A549 (cell line): ENCODE measurements around the gene HPN. TPM values are rescaled to one million over a fixed set of nuclear protein-coding genes. Genes with fewer than 3 reads are reported as not detected.

Experiments
- ATAC-seq, 2 experiments: fragments of 200-7000 bp in 1 of 2; fragments of >200 bp in 1 of 2; cut with Nextera tagmentation in 1 of 2; cut with Tn5 transposase in 1 of 2; 3 replicates each; pipeline versions ENCODE4 v1.8.0 to v1.9.1; 2018 to 2020; ENCODE audit warnings: mild to moderate bottlenecking in 1 of 2, moderate library complexity in 1 of 2
- CTCF ChIA-PET: fragments of 300-600 bp; sonication (Branson Sonifier 250); formaldehyde crosslinking; extraction: SDS; loops from one replicate; lab custom pipeline; 2021; ENCODE audit warnings: antibody characterized with exemption, inconsistent platforms; lab: Yijun Ruan, JAX
- POLR2A ChIA-PET: fragments of 350-600 bp; formaldehyde crosslinking; extraction: SDS; loops from one replicate; lab custom pipeline; 2021; ENCODE audit warnings: antibody characterized with exemption, inconsistent platforms; lab: Yijun Ruan, JAX
- DNase-seq, 2 experiments: peaks; one replicate each; pipeline versions ENCODE4 v3.0.0 to v3.0.0-alpha.2; 2011 to 2016; ENCODE audit warnings: low read depth in 1 of 2, low spot score in 1 of 2
- FAIRE-seq: peaks from 2 replicates; lab custom pipeline; 2011; peaks lifted over from hg19 to GRCh38; lab: Jason Lieb, UNC
- H3K27ac ChIP-seq, 2 experiments: fragments of >200 bp; sonication (Bioruptor Twin); formaldehyde crosslinking; 3 replicates each; pipeline ENCODE4 v1.5.1; 2016 to 2017
- H3K4me1 ChIP-seq: fragments of >200 bp; sonication (Bioruptor Twin); formaldehyde crosslinking; 3 replicates; pipeline ENCODE4 v1.6.1; 2016
- H3K4me2 ChIP-seq: fragments of >200 bp; sonication (Bioruptor Twin); formaldehyde crosslinking; 3 replicates; pipeline ENCODE4 v1.6.1; 2016
- H3K4me3 ChIP-seq: fragments of >200 bp; sonication (Bioruptor Twin); formaldehyde crosslinking; 3 replicates; pipeline ENCODE4 v1.5.1; 2016
- H3K9me3 ChIP-seq: fragments of >200 bp; sonication (Bioruptor Twin); formaldehyde crosslinking; 3 replicates; pipeline ENCODE4 v1.6.1; 2016
- BCL3 ChIP-seq: fragments of >200 bp; sonication (Bioruptor Twin); formaldehyde crosslinking; IDR thresholded peaks from 3 replicates; pipeline ENCODE4 v1.6.1; 2016
- CBX2 ChIP-seq: fragments of 200-600 bp; sonication (generic); IDR thresholded peaks from 2 replicates; pipeline ENCODE4 v1.6.1; 2016; ENCODE audit warnings: low read depth, mild to moderate bottlenecking, borderline replicate concordance
- CEBPB ChIP-seq, 2 experiments: fragments of >200 bp in 1 of 2; sonication (Bioruptor Twin) in 1 of 2; formaldehyde crosslinking in 1 of 2; IDR thresholded peaks; 2 replicates each; pipeline ENCODE4 v1.6.1; 2012 to 2016
- CTCF ChIP-seq: fragments of >200 bp; sonication (Bioruptor Twin); formaldehyde crosslinking; IDR thresholded peaks from 3 replicates; pipeline ENCODE4 v1.5.1; 2016
- E2F6 ChIP-seq: IDR thresholded peaks from 2 replicates; pipeline ENCODE4 v1.6.1; 2012; ENCODE audit warnings: low read depth, borderline replicate concordance
- ESRRA ChIP-seq: fragments of 150-350 bp; IDR thresholded peaks from 2 replicates; pipeline ENCODE4 v1.6.1; 2014; ENCODE audit warnings: mild to moderate bottlenecking, low read length, borderline replicate concordance
- FOSL2 ChIP-seq, 2 experiments: fragments of 450-650 bp in 1 of 2; fragments of >200 bp in 1 of 2; sonication (Bioruptor Twin) in 1 of 2; formaldehyde crosslinking; IDR thresholded peaks; 2 replicates each; pipeline versions ENCODE4 v1.5.0 to v1.6.1; 2016 to 2020; ENCODE audit warnings: mild to moderate bottlenecking in 1 of 2, moderate library complexity in 1 of 2
- GATA3 ChIP-seq: IDR thresholded peaks from 2 replicates; pipeline ENCODE4 v1.6.1; 2012; ENCODE audit warnings: borderline replicate concordance
- HES2 ChIP-seq: fragments of >200 bp; sonication (Bioruptor Twin); formaldehyde crosslinking; IDR thresholded peaks from 2 replicates; pipeline ENCODE4 v1.6.1; 2016
- JUNB ChIP-seq: fragments of >200 bp; sonication (Bioruptor Twin); formaldehyde crosslinking; IDR thresholded peaks from 2 replicates; pipeline ENCODE4 v1.6.1; 2016
- MAX ChIP-seq: IDR thresholded peaks from 2 replicates; pipeline ENCODE4 v1.6.1; 2012
- MAZ ChIP-seq: fragments of 150-350 bp; IDR thresholded peaks from 2 replicates; pipeline ENCODE4 v1.6.1; 2014; ENCODE audit warnings: antibody characterized with exemption, low read depth, low read length, borderline replicate concordance
- NFE2L2 ChIP-seq: fragments of 150-350 bp; conservative IDR thresholded peaks from 2 replicates; pipeline ENCODE4 v1.6.1; 2014; ENCODE audit warnings: low read length
- NPAS2 ChIP-seq: fragments of 250-450 bp; sonication (Bioruptor Pico); IDR thresholded peaks from 2 replicates; pipeline ENCODE4 v1.8.0; 2022; ENCODE audit warnings: mild to moderate bottlenecking, moderate library complexity, borderline replicate concordance
- NR3C1 ChIP-seq: fragments of >200 bp; sonication (Bioruptor Twin); formaldehyde crosslinking; IDR thresholded peaks from 3 replicates; pipeline ENCODE4 v1.6.1; 2017
- POLR2AphosphoS2 ChIP-seq: conservative IDR thresholded peaks from 2 replicates; pipeline ENCODE4 v1.6.1; 2012; ENCODE audit warnings: low read length, improper control_type of control experiment, inconsistent platforms
- RCOR1 ChIP-seq: fragments of 150-350 bp; IDR thresholded peaks from 2 replicates; pipeline ENCODE4 v1.6.1; 2014; ENCODE audit warnings: antibody characterized with exemption, low read length, low read depth
- RFX5 ChIP-seq: fragments of 450-650 bp; IDR thresholded peaks from 2 replicates; pipeline ENCODE4 v1.7.1; 2014; ENCODE audit warnings: antibody characterized with exemption, mild to moderate bottlenecking, moderate library complexity
- RNF2 ChIP-seq: fragments of 200-600 bp; sonication (generic); IDR thresholded peaks from 2 replicates; pipeline ENCODE4 v1.6.1; 2016; ENCODE audit warnings: low read depth, mild to moderate bottlenecking, antibody characterized with exemption, moderate library complexity, borderline replicate concordance
- ZSCAN20 ChIP-seq: fragments of 250-450 bp; sonication (Bioruptor Pico); IDR thresholded peaks from 2 replicates; pipeline ENCODE4 v1.8.0; 2022; ENCODE audit warnings: mild to moderate bottlenecking, moderate library complexity
- WGBS: methylation state at CpG from one replicate; pipeline ENCODE4 v1.1.6; 2017; ENCODE audit errors: missing lambda C conversion rate; 5-methylcytosine and 5-hydroxymethylcytosine counted together
- polyA plus RNA-seq, 4 experiments: library from polyadenylated mRNA; depleted of rRNA in 3 of 4; stranded (reverse); fragments of >200 nt; fragmentation: RNase III in 1 of 4; extraction: RNeasy Plus Mini Kit Qiagen cat#74134 plus additional on column Dnase treatment in 1 of 4; gene quantifications; 2 replicates in 3 of 4; 3 replicates in 1 of 4; pipeline ENCODE4 v1.2.3, GENCODE V29; 2011 to 2017

Gene HPN
- polyA plus RNA-seq, 2 of the 4 experiments (the other 2 are of a cell fraction) = 0.06 to 0.08 TPM

GRCh38 chr19:35060160-35060855 is 18.8 kb downstream of the HPN start:
- POLR2A ChIA-PET = no interaction called here
- no peak overlapping the region for H3K4me3 ChIP-seq
- no peak for TF ChIP-seq CTCF
- no peak for TF ChIP-seq ESRRA
- TF ChIP-seq NFE2L2 = no peak
- TF ChIP-seq MAZ = no peak
- no peak for TF ChIP-seq NR3C1
- TF ChIP-seq E2F6 = no peak
- TF ChIP-seq MAX = no peak
- no peak for TF ChIP-seq JUNB
- TF ChIP-seq ZSCAN20 (CRISPR knock-in tag) = no peak
- TF ChIP-seq RFX5 = no peak
- no peak for TF ChIP-seq POLR2AphosphoS2
- no peak for TF ChIP-seq HES2
- TF ChIP-seq NPAS2 = no peak
- TF ChIP-seq, all 56 proteins: peak for 0
- FAIRE-seq (no peak), ATAC-seq (no peak), DNase-seq (no peak)
- Histone ChIP-seq H3K4me2 (no peak overlapping the region), H3K4me1 (peaks cover 9% of the 10 kb centered on the region; the same call in 2 of the 3 replicates), H3K9me3 (no peaks in the 10 kb centered on the region), H3K27ac (no peak overlapping the region)
- CTCF ChIA-PET = interaction anchor here (0.6 to 18.1 kb wide), 7 partner anchors 7 to 81 kb away, joined by 3 to 374 read pairs (median 12); partner anchors contain the start of genes HPN and LGI4
- 71% methylated on average over 24 of the region's 29 CpGs for WGBS

- 54% methylated on average over 7 of the region's 7 CpGs for WGBS
- H3K4me2 ChIP-seq = no peak overlapping the region
- DNase-seq = no peak
- peaks cover 9% of the 10 kb centered on the region; the same call in 2 of the 3 replicates for H3K4me1 ChIP-seq
- POLR2A ChIA-PET = no interaction called here
- no peak for ATAC-seq
- CTCF ChIA-PET = interaction anchor here (0.6 to 18.1 kb wide), 7 partner anchors 9 to 89 kb away, joined by 3 to 374 read pairs (median 6); partner anchors contain the start of gene HPN
- no peaks in the 10 kb centered on the region for H3K9me3 ChIP-seq
- FAIRE-seq = peak; percentile 98
- no peak overlapping the region for H3K4me3 ChIP-seq
- no peak overlapping the region for H3K27ac ChIP-seq
- TF ChIP-seq RNF2 (no peak), CEBPB (IDR thresholded peaks at IDR 0.05) (no peak), GATA3 (no peak), FOSL2 (IDR thresholded peaks at IDR 0.05) (no peak), FOSL2 (CRISPR knock-in tag; IDR thresholded peaks at IDR 0.05) (no peak), RCOR1 (no peak), BCL3 (no peak), CBX2 (no peak)
Observed at GRCh38 chr19:35061583-35062373, 20.3 kb downstream of the HPN start.
